Panc1 (cell line): ENCODE data around the gene PARP3.

Source experiments
- POLR2AphosphoS5 ChIP-seq: IDR thresholded peaks from 2 replicates; pipeline ENCODE4 v1.6.1; 2012; ENCODE audit warnings: mild to moderate bottlenecking, low read depth, low read length, moderate library complexity
- TF ChIP-seq, protein P1 (sequence below): fragments of 450-650 bp; IDR thresholded peaks from 2 replicates; pipeline ENCODE4 v1.5.1; 2017; ENCODE audit warnings: mild to moderate bottlenecking
- TF ChIP-seq, protein P2 (sequence below), 2 experiments: IDR thresholded peaks; 2 replicates each; pipeline ENCODE4 v1.6.1; 2011 to 2012; ENCODE audit warnings: low read depth in 2 of 2, control low read depth in 1 of 2, low read length in 1 of 2, mild to moderate bottlenecking in 1 of 2, moderate library complexity in 1 of 2; ENCODE audit not compliant: insufficient read depth in 1 of 2

DNA sequence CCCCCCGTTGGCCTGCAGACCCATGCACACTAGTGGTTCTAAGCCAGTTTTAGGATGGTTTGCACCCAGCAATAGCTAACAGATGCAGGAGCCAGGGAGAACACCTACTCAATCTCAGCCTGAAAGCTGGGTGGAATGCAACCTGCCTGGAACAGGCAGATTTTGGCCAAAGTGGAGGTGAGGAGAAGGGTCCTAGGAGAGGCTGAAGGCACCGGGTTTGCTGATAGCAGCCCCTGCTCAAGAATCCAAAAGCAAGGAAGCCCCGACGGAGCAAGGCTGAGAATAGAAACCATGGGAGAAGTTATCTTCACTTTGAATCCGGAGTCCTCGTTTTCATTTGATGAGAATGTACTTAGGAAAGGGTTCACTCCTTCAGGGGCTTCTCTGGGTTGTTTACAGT lies 10.4 kb upstream of the PARP3 start:
- TF ChIP-seq, protein P1, sequence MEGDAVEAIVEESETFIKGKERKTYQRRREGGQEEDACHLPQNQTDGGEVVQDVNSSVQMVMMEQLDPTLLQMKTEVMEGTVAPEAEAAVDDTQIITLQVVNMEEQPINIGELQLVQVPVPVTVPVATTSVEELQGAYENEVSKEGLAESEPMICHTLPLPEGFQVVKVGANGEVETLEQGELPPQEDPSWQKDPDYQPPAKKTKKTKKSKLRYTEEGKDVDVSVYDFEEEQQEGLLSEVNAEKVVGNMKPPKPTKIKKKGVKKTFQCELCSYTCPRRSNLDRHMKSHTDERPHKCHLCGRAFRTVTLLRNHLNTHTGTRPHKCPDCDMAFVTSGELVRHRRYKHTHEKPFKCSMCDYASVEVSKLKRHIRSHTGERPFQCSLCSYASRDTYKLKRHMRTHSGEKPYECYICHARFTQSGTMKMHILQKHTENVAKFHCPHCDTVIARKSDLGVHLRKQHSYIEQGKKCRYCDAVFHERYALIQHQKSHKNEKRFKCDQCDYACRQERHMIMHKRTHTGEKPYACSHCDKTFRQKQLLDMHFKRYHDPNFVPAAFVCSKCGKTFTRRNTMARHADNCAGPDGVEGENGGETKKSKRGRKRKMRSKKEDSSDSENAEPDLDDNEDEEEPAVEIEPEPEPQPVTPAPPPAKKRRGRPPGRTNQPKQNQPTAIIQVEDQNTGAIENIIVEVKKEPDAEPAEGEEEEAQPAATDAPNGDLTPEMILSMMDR: no peak
- no peak for TF ChIP-seq POLR2AphosphoS5
- TF ChIP-seq, protein P2, sequence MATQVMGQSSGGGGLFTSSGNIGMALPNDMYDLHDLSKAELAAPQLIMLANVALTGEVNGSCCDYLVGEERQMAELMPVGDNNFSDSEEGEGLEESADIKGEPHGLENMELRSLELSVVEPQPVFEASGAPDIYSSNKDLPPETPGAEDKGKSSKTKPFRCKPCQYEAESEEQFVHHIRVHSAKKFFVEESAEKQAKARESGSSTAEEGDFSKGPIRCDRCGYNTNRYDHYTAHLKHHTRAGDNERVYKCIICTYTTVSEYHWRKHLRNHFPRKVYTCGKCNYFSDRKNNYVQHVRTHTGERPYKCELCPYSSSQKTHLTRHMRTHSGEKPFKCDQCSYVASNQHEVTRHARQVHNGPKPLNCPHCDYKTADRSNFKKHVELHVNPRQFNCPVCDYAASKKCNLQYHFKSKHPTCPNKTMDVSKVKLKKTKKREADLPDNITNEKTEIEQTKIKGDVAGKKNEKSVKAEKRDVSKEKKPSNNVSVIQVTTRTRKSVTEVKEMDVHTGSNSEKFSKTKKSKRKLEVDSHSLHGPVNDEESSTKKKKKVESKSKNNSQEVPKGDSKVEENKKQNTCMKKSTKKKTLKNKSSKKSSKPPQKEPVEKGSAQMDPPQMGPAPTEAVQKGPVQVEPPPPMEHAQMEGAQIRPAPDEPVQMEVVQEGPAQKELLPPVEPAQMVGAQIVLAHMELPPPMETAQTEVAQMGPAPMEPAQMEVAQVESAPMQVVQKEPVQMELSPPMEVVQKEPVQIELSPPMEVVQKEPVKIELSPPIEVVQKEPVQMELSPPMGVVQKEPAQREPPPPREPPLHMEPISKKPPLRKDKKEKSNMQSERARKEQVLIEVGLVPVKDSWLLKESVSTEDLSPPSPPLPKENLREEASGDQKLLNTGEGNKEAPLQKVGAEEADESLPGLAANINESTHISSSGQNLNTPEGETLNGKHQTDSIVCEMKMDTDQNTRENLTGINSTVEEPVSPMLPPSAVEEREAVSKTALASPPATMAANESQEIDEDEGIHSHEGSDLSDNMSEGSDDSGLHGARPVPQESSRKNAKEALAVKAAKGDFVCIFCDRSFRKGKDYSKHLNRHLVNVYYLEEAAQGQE (IDR thresholded peaks at IDR 0.05; ENCODE audit: insufficient read depth in 1 of 2, low read depth in 2 of 2, low read length in 1 of 2): no peak
